ENCODE results near the gene EFNA4.

EFNA4 gene

DNA sequence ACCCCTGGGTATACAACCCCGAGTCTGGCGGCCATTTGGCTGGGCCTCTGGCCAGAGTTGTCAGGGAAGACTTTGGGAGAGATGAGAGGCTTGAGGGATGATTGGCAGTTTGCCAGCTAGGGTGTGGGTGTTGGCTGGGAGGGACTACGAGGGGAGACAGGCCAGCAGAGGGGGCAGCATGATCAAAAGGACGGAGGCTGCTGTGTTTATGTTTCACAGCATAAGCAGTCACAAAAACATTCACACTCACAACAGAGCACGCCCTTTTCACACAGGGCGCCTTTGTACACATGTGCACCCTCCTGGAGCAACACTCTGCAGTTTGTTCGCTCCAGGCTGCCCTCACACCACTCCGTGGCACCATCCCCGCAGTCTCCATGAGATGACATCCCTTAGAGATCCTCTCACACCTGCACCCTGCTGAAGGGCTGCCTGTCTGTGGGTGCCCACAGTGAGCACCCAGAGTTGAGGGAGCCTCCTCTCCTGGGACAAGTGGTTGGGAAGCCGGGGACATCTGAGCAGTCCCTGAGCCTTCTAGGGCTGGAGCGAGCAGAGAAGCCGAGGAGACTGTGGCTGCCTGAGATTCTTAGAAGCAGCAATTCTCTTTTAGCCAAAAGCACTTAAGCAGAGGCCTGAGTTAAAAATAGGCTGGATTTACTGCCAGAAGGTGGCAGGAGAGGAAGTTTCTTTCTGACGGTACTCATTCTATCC is 30.5 kb downstream of the EFNA4 start:
- H3K9ac ChIP-seq, result peak overlapping the region; percentile 52
- peak overlapping the region; percentile 35 for H3K27ac ChIP-seq
- peak overlapping the region; percentile 78 for H3K4me2 ChIP-seq
- H3K4me3 ChIP-seq, result no peak overlapping the region
- H3K27me3 ChIP-seq, result no peaks in the 10 kb centered on the region
- no peak for TF ChIP-seq Cebpa-rat (IDR thresholded peaks at IDR 0.05)
- H3K9me3 ChIP-seq, result no peaks in the 10 kb centered on the region
- no peaks in the 10 kb centered on the region for H4K20me1 ChIP-seq
- peaks cover 47% of the 10 kb centered on the region for H3K4me1 ChIP-seq
- no peaks in the 10 kb centered on the region for H3K36me3 ChIP-seq

DNA sequence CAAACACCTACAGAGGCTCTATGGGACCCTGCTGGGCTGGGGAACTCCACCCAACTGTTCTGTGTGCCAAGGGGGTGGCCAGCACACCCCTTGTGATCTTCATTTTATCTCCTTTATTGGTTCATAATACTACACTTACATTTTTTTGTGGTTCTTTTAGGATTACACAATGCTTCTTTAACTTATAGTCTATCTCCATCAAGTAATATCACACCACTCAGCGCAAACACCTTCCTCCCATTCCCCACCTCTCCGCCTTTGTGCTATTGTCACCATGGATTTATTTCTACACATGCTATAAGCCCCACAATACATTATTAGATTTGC is 31.0 kb downstream of the EFNA4 start:
- peak overlapping the region; percentile 52 for H3K9ac ChIP-seq
- no peaks in the 10 kb centered on the region for H3K27me3 ChIP-seq
- no peak for TF ChIP-seq Cebpa-rat (IDR thresholded peaks at IDR 0.05)
- H3K4me3 ChIP-seq, result no peak overlapping the region
- peak overlapping the region; percentile 78 for H3K4me2 ChIP-seq
- H3K4me1 ChIP-seq, result peaks cover 47% of the 10 kb centered on the region
- no peaks in the 10 kb centered on the region for H3K9me3 ChIP-seq
- no peaks in the 10 kb centered on the region for H4K20me1 ChIP-seq
- no peaks in the 10 kb centered on the region for H3K36me3 ChIP-seq
- H3K27ac ChIP-seq, result peak overlapping the region; percentile 35

DNA sequence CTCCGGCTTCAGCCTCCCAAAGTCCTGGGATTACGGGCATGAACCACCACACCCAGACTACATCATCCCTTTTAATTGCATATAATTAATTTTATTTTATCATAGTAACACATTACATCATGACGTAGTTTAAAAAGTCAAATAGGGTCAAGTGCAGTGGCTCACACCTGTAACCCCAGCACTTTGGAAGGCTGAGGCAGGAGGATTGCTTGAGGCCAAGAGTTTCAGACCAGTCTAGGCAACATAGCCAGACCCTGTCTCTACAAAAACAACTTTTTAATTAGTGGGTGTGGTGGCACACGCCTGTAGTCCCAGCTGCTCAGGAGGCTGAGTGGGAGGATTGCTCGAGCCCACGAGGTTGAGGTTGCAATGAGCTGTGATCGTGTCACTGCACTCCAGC is 35.8 kb downstream of the EFNA4 start:
- Histone ChIP-seq H3K9ac (no peak overlapping the region), H3K27ac (no peak overlapping the region), H3K27me3 (no peaks in the 10 kb centered on the region), H3K4me3 (no peak overlapping the region), H3K4me2 (no peak overlapping the region), H4K20me1 (no peaks in the 10 kb centered on the region), H3K4me1 (peaks cover 34% of the 10 kb centered on the region), H3K36me3 (no peaks in the 10 kb centered on the region), H3K9me3 (no peaks in the 10 kb centered on the region)
- no peak for TF ChIP-seq Cebpa-rat (IDR thresholded peaks at IDR 0.05)

DNA sequence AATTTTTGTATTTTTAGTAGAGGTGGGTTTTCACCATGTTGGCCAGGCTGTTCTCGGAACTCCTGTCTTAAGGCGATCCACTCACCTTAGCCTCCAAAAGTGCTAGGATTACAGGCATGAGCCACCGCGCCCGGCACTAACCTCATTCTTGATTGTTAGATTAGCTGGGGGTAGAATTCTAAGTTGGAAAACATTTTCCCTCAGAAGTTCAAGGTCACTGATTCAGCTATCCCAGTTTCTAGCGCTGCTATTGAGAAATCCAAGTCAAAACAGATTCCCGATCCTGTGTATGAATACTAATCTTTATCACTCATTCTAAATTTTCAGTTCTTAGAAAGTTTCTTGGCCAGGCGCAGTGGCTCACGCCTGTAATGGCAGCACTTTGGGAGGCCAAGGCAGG is 39.8 kb downstream of the EFNA4 start:
- TF ChIP-seq Cebpa-rat (IDR thresholded peaks at IDR 0.05), result no peak
- Histone ChIP-seq H4K20me1 (no peaks in the 10 kb centered on the region), H3K4me2 (no peak overlapping the region), H3K9me3 (no peaks in the 10 kb centered on the region), H3K9ac (no peak overlapping the region), H3K4me3 (no peak overlapping the region), H3K4me1 (peaks cover 43% of the 10 kb centered on the region), H3K27me3 (no peaks in the 10 kb centered on the region), H3K36me3 (no peaks in the 10 kb centered on the region), H3K27ac (no peak overlapping the region)

DNA sequence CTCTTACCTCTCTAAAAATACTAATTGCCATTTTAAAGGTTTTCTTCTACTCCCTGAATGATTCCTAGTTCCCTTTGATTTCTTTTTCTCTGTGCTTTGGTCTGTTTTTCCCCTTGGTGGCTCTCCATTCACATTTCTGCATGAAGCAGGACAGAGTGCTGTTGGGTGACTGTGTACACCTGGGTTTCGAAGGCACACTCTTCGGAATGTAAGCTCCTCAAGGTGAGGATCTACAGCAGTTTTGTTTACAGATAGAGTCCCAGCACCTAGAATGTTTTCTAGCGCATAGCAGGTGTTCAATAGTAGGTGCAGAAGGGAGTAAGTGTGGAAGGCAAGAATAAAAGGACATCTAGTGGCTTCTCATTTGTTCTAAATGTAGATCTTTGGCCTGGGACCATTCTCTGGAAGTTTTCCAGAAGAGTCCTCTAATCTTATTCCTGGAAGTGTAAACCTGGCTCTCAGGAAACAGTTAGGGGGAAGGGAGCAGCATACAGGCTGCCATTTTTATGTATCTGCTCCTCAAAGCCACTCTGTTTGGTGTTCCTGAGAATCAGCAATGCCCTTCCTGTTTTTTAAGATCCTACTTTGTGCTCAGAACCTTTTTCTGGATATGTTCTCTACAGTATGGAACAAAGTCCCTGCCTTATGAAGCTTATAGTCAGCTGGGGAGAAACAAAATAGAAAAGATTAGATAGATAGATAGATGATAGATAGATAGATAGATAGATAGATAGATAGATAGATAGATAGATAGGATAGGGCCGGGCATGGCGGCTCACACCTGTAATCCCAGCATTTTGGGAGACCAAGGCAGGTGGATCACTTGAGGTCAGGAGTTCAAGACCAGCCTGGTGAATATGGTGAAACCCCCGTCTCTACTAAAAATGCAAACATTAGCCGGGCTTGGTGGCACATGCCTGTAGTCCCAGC is 41.3 kb downstream of the EFNA4 start:
- Histone ChIP-seq H3K4me1 (peaks cover 48% of the 10 kb centered on the region), H3K27ac (no peak overlapping the region), H3K9me3 (no peaks in the 10 kb centered on the region), H3K4me3 (no peak overlapping the region), H3K9ac (no peak overlapping the region), H3K4me2 (no peak overlapping the region), H3K27me3 (no peaks in the 10 kb centered on the region), H3K36me3 (no peaks in the 10 kb centered on the region), H4K20me1 (no peaks in the 10 kb centered on the region)
- TF ChIP-seq Cebpa-rat (IDR thresholded peaks at IDR 0.05), result no peak

DNA sequence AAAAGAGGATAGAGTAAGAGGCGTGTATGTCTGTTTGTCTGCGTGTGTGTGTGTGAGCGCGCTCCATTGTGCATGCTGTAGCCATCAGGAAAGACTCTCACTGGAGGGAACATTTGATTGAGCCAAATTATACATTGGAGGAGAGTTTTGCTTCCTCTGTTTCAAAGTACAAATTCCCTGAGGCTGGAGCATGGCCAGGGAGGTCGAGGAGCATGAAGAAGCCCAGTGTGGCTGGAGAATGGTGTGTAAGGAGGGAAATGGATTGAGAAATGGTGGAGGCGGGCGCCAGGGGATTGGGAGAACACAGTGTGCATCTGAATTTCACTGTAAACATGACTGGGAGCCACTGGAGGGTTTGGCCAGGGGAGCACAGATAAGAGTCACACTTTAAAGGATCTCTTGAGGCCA is 42.1 kb downstream of the EFNA4 start:
- Histone ChIP-seq H3K4me2 (no peak overlapping the region), H3K9ac (no peak overlapping the region), H3K27me3 (no peaks in the 10 kb centered on the region), H3K36me3 (no peaks in the 10 kb centered on the region), H3K4me1 (peaks cover 49% of the 10 kb centered on the region), H3K4me3 (no peak overlapping the region), H3K9me3 (no peaks in the 10 kb centered on the region), H4K20me1 (no peaks in the 10 kb centered on the region), H3K27ac (no peak overlapping the region)
- no peak for TF ChIP-seq Cebpa-rat (IDR thresholded peaks at IDR 0.05)

DNA sequence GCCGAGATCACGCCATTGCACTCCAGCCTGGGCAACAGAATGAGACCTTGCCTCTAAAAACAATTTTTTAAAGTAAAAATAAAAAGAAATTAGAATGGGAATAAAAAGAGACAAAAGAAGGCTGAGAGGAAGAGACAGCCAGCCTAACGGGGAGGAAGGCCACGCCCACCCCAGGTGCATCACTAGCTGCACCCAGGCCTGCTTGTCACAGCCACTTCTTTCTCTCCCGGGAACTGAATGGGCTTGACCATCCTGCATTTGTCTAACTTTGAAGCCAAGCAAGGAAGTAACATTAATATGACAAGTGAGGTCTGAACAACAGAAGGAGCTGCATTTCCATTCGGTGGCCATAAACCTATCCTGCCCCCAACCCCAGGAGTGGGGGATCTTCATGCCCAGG is 43.3 kb downstream of the EFNA4 start:
- no peaks in the 10 kb centered on the region for H3K36me3 ChIP-seq
- no peak overlapping the region for H3K27ac ChIP-seq
- no peaks in the 10 kb centered on the region for H3K27me3 ChIP-seq
- H4K20me1 ChIP-seq, result no peaks in the 10 kb centered on the region
- H3K9ac ChIP-seq, result no peak overlapping the region
- no peak for TF ChIP-seq Cebpa-rat (IDR thresholded peaks at IDR 0.05)
- no peak overlapping the region for H3K4me3 ChIP-seq
- H3K4me1 ChIP-seq, result peaks cover 54% of the 10 kb centered on the region
- H3K9me3 ChIP-seq, result no peaks in the 10 kb centered on the region
- H3K4me2 ChIP-seq, result peak overlapping the region; percentile 66

DNA sequence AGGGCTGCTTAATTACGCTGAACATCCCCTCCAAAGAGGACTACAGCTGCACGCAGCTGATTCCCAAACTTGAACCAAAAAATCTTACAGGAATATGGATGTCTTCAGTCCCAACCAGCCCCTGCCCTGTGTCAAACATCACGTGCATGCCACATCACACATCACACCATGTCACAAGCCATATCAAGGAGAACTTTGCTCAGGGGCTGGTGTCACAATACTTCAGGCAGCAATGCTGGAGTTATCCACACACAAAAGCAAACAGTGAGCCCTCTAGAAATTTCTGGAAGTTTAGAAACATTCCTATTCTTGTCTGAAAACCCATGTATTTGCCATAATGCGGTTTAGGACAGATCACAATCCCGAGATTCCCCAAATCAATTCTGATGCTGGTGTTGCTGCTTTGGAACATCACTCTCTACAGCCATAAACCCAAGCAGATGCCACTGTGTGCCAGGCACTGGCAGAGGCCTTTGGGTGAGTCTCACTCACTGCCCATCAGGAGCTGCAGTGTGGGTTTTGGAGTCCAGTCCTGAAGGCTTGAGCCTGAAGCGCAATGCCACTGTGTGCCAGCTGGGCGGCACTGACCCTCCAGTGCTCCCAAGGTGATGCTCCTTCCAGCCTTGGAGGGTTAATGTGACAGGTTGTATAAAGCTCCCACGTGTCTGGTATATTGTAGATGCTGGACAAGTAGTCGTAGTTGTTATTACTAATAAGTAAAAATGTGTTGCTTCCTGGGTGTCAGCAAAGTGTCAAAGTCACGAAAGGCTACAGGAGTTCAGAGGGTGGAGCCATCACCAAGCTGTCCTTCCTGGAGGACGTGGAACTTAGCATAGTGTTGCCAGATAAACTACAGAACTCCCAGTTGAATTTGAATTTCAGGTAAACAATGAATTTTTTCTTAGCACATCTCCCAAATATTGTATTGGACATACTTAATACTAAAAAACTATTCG is 44.0 kb downstream of the EFNA4 start:
- H3K4me2 ChIP-seq, result peak overlapping the region; percentile 66
- TF ChIP-seq Cebpa-rat (IDR thresholded peaks at IDR 0.05), result no peak
- H3K27me3 ChIP-seq, result no peaks in the 10 kb centered on the region
- H3K9me3 ChIP-seq, result no peaks in the 10 kb centered on the region
- H3K9ac ChIP-seq, result no peak overlapping the region
- no peak overlapping the region for H3K27ac ChIP-seq
- no peak overlapping the region for H3K4me3 ChIP-seq
- no peaks in the 10 kb centered on the region for H4K20me1 ChIP-seq
- no peaks in the 10 kb centered on the region for H3K36me3 ChIP-seq
- peaks cover 54% of the 10 kb centered on the region for H3K4me1 ChIP-seq

DNA sequence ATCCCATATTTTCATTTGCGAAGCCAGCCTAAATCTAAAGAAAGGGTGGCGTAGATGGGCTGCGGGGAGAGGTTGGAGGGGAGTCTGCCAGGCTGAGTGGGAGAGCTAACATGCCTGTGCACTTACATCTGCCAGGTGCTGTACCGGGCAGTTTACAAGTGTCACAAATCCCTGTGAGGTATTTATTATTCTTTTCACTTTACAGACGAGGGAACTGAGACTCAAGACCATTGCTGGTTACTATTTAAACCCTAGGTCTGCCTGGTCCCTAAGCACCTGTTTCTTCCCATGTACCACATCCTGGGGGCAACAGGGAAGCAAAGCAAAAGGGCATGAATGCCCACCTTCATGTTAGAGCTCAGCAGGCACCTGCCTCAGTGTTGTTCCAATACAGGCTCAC is 44.8 kb downstream of the EFNA4 start:
- TF ChIP-seq Cebpa-rat (IDR thresholded peaks at IDR 0.05), result no peak

More for the DNA sequence above, 44.8 kb downstream of the EFNA4 start:
- H3K36me3 ChIP-seq, result no peaks in the 10 kb centered on the region
- H3K27me3 ChIP-seq, result no peaks in the 10 kb centered on the region
- no peak overlapping the region for H3K27ac ChIP-seq
- no peaks in the 10 kb centered on the region for H3K9me3 ChIP-seq
- H4K20me1 ChIP-seq, result no peaks in the 10 kb centered on the region
- H3K9ac ChIP-seq, result no peak overlapping the region
- peaks cover 55% of the 10 kb centered on the region for H3K4me1 ChIP-seq
- no peak overlapping the region for H3K4me3 ChIP-seq
- H3K4me2 ChIP-seq, result peak overlapping the region; percentile 42

All from BLaER1 (cell line).